Left ventricle myocardium inferior (tissue), 1 donor: ENCODE data around the gene ICAM2. TPM values are rescaled to one million over a fixed set of nuclear protein-coding genes. Genes with fewer than 3 reads are reported as not detected.

Experiments used
- DNase-seq: peaks from one replicate; pipeline ENCODE4 v3.0.0-alpha.2; 2020
- H3K27ac ChIP-seq: fragments of 200-600 bp; replicated peaks from 2 replicates; pipeline ENCODE4 v1.8.0; 2021
- H3K27me3 ChIP-seq: fragments of 200-600 bp; 2 replicates; pipeline ENCODE4 v1.8.0; 2021; ENCODE audit warnings: low read depth
- H3K36me3 ChIP-seq: fragments of 200-600 bp; 2 replicates; pipeline ENCODE4 v1.8.0; 2021
- H3K4me1 ChIP-seq: fragments of 200-600 bp; 2 replicates; pipeline ENCODE4 v1.8.0; 2021
- H3K4me3 ChIP-seq: fragments of 200-600 bp; 2 replicates; pipeline ENCODE4 v1.8.0; 2021; ENCODE audit warnings: mild to moderate bottlenecking, moderate library complexity
- H3K9me3 ChIP-seq: fragments of 200-600 bp; replicated peaks from 2 replicates; pipeline ENCODE4 v1.8.0; 2021
- CTCF ChIP-seq: fragments of 200-600 bp; IDR thresholded peaks from 2 replicates; pipeline ENCODE4 v1.8.0; 2021; ENCODE audit warnings: antibody characterized with exemption, mild to moderate bottlenecking, borderline replicate concordance
- intact Hi-C: fragments of 100-400 bp; cut with micrococcal nuclease; formaldehyde crosslinking; loops from one replicate; pipeline ENCODE4 v1.11.0; 2022
- total RNA-seq: library from RNA; stranded (reverse); fragmentation: NEBNext Ultra II Directional; extraction: Animal tissue kit (Norgen Biotek cat#: 25700); gene quantifications from one replicate; pipeline ENCODE4 v1.2.1, GENCODE V29; 2021
- donor health status: DM: no; HTN: yes; CAD: no; lungs with severe emphysema.

ICAM2 gene
- total RNA-seq, 1 donor from 2014 or later, result 28.2 TPM

- DNase-seq, result no peak
- Histone ChIP-seq H3K27me3 (no peaks in the 10 kb centered on the region), H3K4me3 (no peak overlapping the region), H3K9me3 (no peaks in the 10 kb centered on the region), H3K4me1 (peaks cover 41% of the 10 kb centered on the region), H3K27ac (no peak overlapping the region), H3K36me3 (no peaks in the 10 kb centered on the region)
- intact Hi-C loops, result no loop called here
- no peak for TF ChIP-seq CTCF
These were observed 47.2 kb downstream of the ICAM2 start for GRCh38 chr17:63973247-63973646.

GRCh38 chr17:63972796-63973195 lies 47.6 kb downstream of the ICAM2 start, which contains the start of gene SCN4A:
SCN4A (minus strand) TSS chr17:63972918; CDS start chr17:63972841, 77 bp downstream.
- H3K4me1 ChIP-seq, result peaks cover 36% of the 10 kb centered on the region
- no peak within 1 kb of the TSS for H3K27ac ChIP-seq
- H3K9me3 ChIP-seq, result no peaks in the 10 kb centered on the region
- DNase-seq, result no peak
- intact Hi-C loops, result no loop called here
- no peaks in the 10 kb centered on the region for H3K27me3 ChIP-seq
- no peak for TF ChIP-seq CTCF
- no peak within 1 kb of the TSS for H3K4me3 ChIP-seq
- no peaks in the 10 kb centered on the region for H3K36me3 ChIP-seq

GRCh38 chr17:63969278-63969677 lies 51.2 kb downstream of the ICAM2 start:
- Histone ChIP-seq H3K9me3 (no peaks in the 10 kb centered on the region), H3K27me3 (no peaks in the 10 kb centered on the region), H3K4me1 (peaks cover 15% of the 10 kb centered on the region), H3K27ac (peak overlapping the region; percentile 8), H3K4me3 (no peak overlapping the region), H3K36me3 (no peaks in the 10 kb centered on the region)
- intact Hi-C loops, result no loop called here
- DNase-seq, result no peak
- no peak for TF ChIP-seq CTCF

DNA sequence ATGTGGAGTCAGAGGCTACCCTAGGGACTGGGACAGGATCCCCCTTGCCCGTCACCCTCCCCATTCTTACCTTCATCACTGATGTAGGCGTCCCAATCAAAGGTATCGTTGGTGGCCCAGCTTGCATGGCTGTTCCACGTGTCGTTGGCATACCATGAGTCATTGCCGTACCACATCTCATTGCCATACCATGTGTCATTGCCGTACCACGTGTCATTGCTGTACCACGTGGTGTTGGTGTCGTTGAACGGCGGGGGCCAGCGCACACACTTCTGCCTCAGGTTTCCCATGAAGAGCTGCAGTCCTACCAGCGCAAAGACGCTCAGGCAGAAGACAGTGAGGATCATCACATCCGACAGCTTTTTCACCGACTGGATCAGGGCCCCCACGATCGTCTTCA lies 52.5 kb downstream of the ICAM2 start:
- DNase-seq, result no peak
- H3K4me3 ChIP-seq, result no peak overlapping the region
- H3K4me1 ChIP-seq, result peaks cover 24% of the 10 kb centered on the region
- H3K27me3 ChIP-seq, result no peaks in the 10 kb centered on the region
- H3K36me3 ChIP-seq, result no peaks in the 10 kb centered on the region
- no peak overlapping the region for H3K27ac ChIP-seq
- no peaks in the 10 kb centered on the region for H3K9me3 ChIP-seq
- no peak for TF ChIP-seq CTCF
- intact Hi-C loops, result no loop called here

GRCh38 chr17:63966646-63967264 lies 53.7 kb downstream of the ICAM2 start:
- Histone ChIP-seq H3K36me3 (no peaks in the 10 kb centered on the region), H3K27me3 (no peaks in the 10 kb centered on the region), H3K27ac (no peak overlapping the region), H3K4me1 (peaks cover 36% of the 10 kb centered on the region), H3K4me3 (no peak overlapping the region), H3K9me3 (no peaks in the 10 kb centered on the region)
- no peak for DNase-seq
- no peak for TF ChIP-seq CTCF
- intact Hi-C loops, result no loop called here
